ENCODE data around the gene KRTAP25-1. TPM values are rescaled to one million over a fixed set of nuclear protein-coding genes. Genes with fewer than 3 reads are reported as not detected.

Gene KRTAP25-1
- total RNA-seq, 4 donors from 2014 or later: not detected

GRCh38 chr21:30333736-30334135, 44.4 kb upstream of the KRTAP25-1 start:
- TF ChIP-seq CTCF (IDR thresholded peaks at IDR 0.05): no peak
- no peak for TF ChIP-seq POLR2A (IDR thresholded peaks at IDR 0.05)
- Histone ChIP-seq H3K9me3 (no peaks in the 10 kb centered on the region), H3K4me3 (replicated peaks in 1 of 3) (no peak overlapping the region), H3K4me1 (no peaks in the 10 kb centered on the region), H3K27me3 (no peaks in the 10 kb centered on the region), H3K36me3 (no peaks in the 10 kb centered on the region), H3K27ac (no peak overlapping the region)
- no peak for DNase-seq
- WGBS, 2 donors: 81 to 88% methylated on average over 3 of the region's 3 CpGs
- intact Hi-C loops (cut with DNase I): no loop called here

- 88 to 93% methylated on average over 2 of the region's 2 CpGs for WGBS, 2 donors
- intact Hi-C loops (cut with DNase I): no loop called here
Observed at GRCh38 chr21:30332681-30333080, 43.4 kb upstream of the KRTAP25-1 start.

GRCh38 chr21:30329203-30329875, 40.0 kb upstream of the KRTAP25-1 start:
- Histone ChIP-seq H3K27ac (no peak overlapping the region), H3K36me3 (no peaks in the 10 kb centered on the region), H3K9me3 (no peaks in the 10 kb centered on the region), H3K27me3 (no peaks in the 10 kb centered on the region), H3K4me3 (replicated peaks in 1 of 3) (no peak overlapping the region), H3K4me1 (no peaks in the 10 kb centered on the region)
- no peak for DNase-seq
- intact Hi-C loops (cut with DNase I): no loop called here
- TF ChIP-seq CTCF (IDR thresholded peaks at IDR 0.05) (no peak), POLR2A (IDR thresholded peaks at IDR 0.05) (no peak)
- 81 to 93% methylated on average over 4 of the region's 4 CpGs for WGBS, 2 donors

More at GRCh38 chr21:30332681-30333080, 43.4 kb upstream of the KRTAP25-1 start:
- DNase-seq: no peak
- Histone ChIP-seq H3K9me3 (no peaks in the 10 kb centered on the region), H3K27ac (no peak overlapping the region), H3K4me3 (replicated peaks in 1 of 3) (no peak overlapping the region), H3K36me3 (no peaks in the 10 kb centered on the region), H3K4me1 (no peaks in the 10 kb centered on the region), H3K27me3 (no peaks in the 10 kb centered on the region)
- TF ChIP-seq CTCF (IDR thresholded peaks at IDR 0.05) (no peak), POLR2A (IDR thresholded peaks at IDR 0.05) (no peak)

- no peak for DNase-seq
- TF ChIP-seq POLR2A (IDR thresholded peaks at IDR 0.05) (no peak), CTCF (IDR thresholded peaks at IDR 0.05) (no peak)
Observed at GRCh38 chr21:30326390-30326789, 37.1 kb upstream of the KRTAP25-1 start.

GRCh38 chr21:30320215-30320614, 30.9 kb upstream of the KRTAP25-1 start, which contains the start of gene KRTAP26-1:
Gene KRTAP26-1, minus strand, starts transcription at chr21:30320315. Its CDS starts 280 bp downstream, at chr21:30320035.
- 88 to 95% methylated on average over 2 of the region's 2 CpGs for WGBS, 2 donors
- TF ChIP-seq CTCF (IDR thresholded peaks at IDR 0.05) (no peak), POLR2A (IDR thresholded peaks at IDR 0.05) (no peak)
- no peak for DNase-seq
- Histone ChIP-seq H3K4me1 (no peaks in the 10 kb centered on the region), H3K4me3 (replicated peaks in 1 of 3) (no peak within 1 kb of the TSS), H3K27ac (no peak within 1 kb of the TSS), H3K27me3 (no peaks in the 10 kb centered on the region), H3K36me3 (no peaks in the 10 kb centered on the region), H3K9me3 (no peaks in the 10 kb centered on the region)
- intact Hi-C loops (cut with DNase I): no loop called here

More at GRCh38 chr21:30326390-30326789, 37.1 kb upstream of the KRTAP25-1 start:
- H3K36me3 ChIP-seq: no peaks in the 10 kb centered on the region
- H3K27me3 ChIP-seq: no peaks in the 10 kb centered on the region
- intact Hi-C loops (cut with DNase I): no loop called here
- H3K27ac ChIP-seq: no peak overlapping the region
- no peaks in the 10 kb centered on the region for H3K4me1 ChIP-seq
- H3K4me3 ChIP-seq (replicated peaks in 1 of 3): no peak overlapping the region
- H3K9me3 ChIP-seq: no peaks in the 10 kb centered on the region
